ENCODE data around the gene PRLHR. TPM values are rescaled to one million over a fixed set of nuclear protein-coding genes. Genes with fewer than 3 reads are reported as not detected.

PRLHR gene
- total RNA-seq, 4 donors from 2014 or later = not detected

DNA sequence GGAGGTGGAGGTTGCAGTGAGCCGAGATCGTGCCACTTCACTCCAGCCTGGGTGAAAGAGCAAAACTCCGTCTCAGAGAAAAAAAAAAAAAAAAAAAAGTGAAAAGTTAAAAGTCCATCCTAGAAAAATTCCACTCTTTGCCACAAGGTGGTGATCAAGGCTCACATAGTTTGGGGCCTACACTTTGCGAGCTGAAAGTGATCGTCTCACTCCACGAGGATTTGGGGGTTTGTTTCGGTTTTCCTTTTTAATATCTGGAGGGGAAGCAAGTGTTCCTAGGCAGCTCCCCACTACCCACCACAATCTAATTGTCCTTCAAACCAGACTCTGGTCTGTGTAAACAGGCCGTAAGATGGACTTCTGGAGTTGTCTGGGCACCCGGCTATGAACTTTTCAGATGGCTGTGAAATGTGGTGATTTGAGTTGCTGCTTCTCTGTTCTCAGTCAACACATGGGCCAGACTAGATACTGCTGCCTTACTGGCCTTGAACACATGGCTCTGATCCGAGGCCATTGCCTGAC lies 27.1 kb downstream of the PRLHR start:
- in situ Hi-C loops (cut with MboI; ENCODE audit: low sequenced_read_pairs in 4 of 4) = loop anchor here (5.0 to 25.0 kb wide), 4 partner anchors 154 to 244 kb away; no protein-coding TSS in a partner anchor

DNA sequence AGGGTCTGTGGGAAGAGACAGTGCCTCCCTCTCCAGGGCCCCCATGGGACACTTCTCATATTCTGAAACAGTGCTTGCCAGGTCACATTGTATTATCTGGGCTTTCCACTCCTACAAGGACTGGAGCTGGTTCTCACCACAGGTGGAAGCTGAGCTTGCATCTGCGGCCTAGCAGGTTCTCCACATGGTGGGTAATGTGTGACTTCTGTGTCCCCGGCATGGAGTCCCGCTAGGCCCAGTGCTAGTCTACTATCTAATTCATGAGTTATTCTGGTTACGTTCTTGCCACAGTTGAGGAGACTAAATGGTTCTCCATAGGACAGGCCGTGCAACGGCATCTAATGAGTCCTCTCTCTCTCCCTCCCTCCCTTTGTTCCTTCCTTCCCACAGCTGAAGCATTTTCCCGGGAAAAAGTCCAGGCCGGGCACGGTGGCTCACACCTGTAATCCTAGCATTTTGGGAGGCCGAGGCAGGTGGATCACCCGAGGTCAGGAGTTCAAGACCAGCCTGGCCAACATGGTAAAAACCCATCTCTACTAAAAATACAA lies 27.7 kb downstream of the PRLHR start:
- Histone ChIP-seq H3K27ac (no peak overlapping the region), H3K4me3 (no peak overlapping the region), H3K36me3 (no peaks in the 10 kb centered on the region), H3K27me3 (no peaks in the 10 kb centered on the region), H3K9me3 (peaks cover 0 to 3% (median 0%) of the 10 kb centered on the region in 3 donors), H3K4me1 (peaks cover 4 to 21% of the 10 kb centered on the region in 2 donors)
- TF ChIP-seq POLR2A (IDR thresholded peaks at IDR 0.05) = no peak
- TF ChIP-seq, protein P1, sequence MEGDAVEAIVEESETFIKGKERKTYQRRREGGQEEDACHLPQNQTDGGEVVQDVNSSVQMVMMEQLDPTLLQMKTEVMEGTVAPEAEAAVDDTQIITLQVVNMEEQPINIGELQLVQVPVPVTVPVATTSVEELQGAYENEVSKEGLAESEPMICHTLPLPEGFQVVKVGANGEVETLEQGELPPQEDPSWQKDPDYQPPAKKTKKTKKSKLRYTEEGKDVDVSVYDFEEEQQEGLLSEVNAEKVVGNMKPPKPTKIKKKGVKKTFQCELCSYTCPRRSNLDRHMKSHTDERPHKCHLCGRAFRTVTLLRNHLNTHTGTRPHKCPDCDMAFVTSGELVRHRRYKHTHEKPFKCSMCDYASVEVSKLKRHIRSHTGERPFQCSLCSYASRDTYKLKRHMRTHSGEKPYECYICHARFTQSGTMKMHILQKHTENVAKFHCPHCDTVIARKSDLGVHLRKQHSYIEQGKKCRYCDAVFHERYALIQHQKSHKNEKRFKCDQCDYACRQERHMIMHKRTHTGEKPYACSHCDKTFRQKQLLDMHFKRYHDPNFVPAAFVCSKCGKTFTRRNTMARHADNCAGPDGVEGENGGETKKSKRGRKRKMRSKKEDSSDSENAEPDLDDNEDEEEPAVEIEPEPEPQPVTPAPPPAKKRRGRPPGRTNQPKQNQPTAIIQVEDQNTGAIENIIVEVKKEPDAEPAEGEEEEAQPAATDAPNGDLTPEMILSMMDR (IDR thresholded peaks at IDR 0.05 in 4 of 5, conservative IDR thresholded peaks at IDR 0.05 in 1 of 5) = no peak
- ATAC-seq (no peak), DNase-seq (no peak)
- intact Hi-C loops (cut with DNase I; ENCODE audit: low total_unique reads) (loop anchor here (1.0 kb wide), 2 partner anchors 154 to 283 kb away; no protein-coding TSS in a partner anchor), in situ Hi-C loops (cut with MboI; ENCODE audit: low sequenced_read_pairs in 4 of 4) (loop anchor here (5.0 to 25.0 kb wide), 4 partner anchors 155 to 245 kb away; no protein-coding TSS in a partner anchor)

More for the DNA sequence above, 27.1 kb downstream of the PRLHR start:
- H3K27ac ChIP-seq = no peak overlapping the region
- H3K9me3 ChIP-seq = no peaks in the 10 kb centered on the region
- TF ChIP-seq, protein P1 (IDR thresholded peaks at IDR 0.05 in 4 of 5, conservative IDR thresholded peaks at IDR 0.05 in 1 of 5) = peak; percentile 70 to 87 (median 80)
- no peak for TF ChIP-seq POLR2A (IDR thresholded peaks at IDR 0.05)
- peaks cover 4 to 21% of the 10 kb centered on the region in 2 donors for H3K4me1 ChIP-seq
- ATAC-seq = peak; percentile 49 to 60
- DNase-seq = no peak
- no peaks in the 10 kb centered on the region for H3K27me3 ChIP-seq
- no peaks in the 10 kb centered on the region for H3K36me3 ChIP-seq
- no peak overlapping the region for H3K4me3 ChIP-seq
- intact Hi-C loops (cut with DNase I; ENCODE audit: low total_unique reads) = loop anchor here (1.0 kb wide), 2 partner anchors 153 to 282 kb away; no protein-coding TSS in a partner anchor

DNA sequence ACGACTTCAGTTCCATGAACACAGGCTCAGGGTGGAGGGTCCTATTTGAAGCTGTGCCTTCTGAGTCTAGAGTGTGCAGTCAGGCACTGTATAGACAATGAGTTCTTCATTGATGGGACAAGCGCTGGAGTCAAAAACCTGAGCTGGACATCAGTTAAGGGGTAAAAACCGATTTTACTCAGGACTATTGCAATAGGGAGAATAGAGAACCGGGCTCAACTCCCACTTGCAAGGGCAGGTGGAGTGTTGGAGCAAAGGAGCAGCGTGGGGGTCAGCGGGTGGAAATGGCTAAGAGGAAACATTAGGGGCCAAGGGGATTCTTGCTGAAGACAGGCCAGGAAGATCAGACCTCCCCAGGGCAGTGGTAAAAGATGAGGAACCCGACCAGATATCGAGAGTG lies 28.5 kb downstream of the PRLHR start:
- in situ Hi-C loops (cut with MboI; ENCODE audit: low sequenced_read_pairs in 4 of 4) = loop anchor here (5.0 to 25.0 kb wide), 4 partner anchors 155 to 245 kb away; no protein-coding TSS in a partner anchor
- no peak overlapping the region for H3K27ac ChIP-seq
- no peak for DNase-seq
- ATAC-seq = no peak
- TF ChIP-seq, protein P1 (IDR thresholded peaks at IDR 0.05 in 4 of 5, conservative IDR thresholded peaks at IDR 0.05 in 1 of 5) = no peak
- TF ChIP-seq POLR2A (IDR thresholded peaks at IDR 0.05) = no peak
- H3K4me1 ChIP-seq = peaks cover 4 to 21% of the 10 kb centered on the region in 2 donors
- peaks cover 0 to 7% (median 0%) of the 10 kb centered on the region in 3 donors for H3K9me3 ChIP-seq
- intact Hi-C loops (cut with DNase I; ENCODE audit: low total_unique reads) = no loop called here
- no peaks in the 10 kb centered on the region for H3K36me3 ChIP-seq
- no peaks in the 10 kb centered on the region for H3K27me3 ChIP-seq
- no peak overlapping the region for H3K4me3 ChIP-seq

DNA sequence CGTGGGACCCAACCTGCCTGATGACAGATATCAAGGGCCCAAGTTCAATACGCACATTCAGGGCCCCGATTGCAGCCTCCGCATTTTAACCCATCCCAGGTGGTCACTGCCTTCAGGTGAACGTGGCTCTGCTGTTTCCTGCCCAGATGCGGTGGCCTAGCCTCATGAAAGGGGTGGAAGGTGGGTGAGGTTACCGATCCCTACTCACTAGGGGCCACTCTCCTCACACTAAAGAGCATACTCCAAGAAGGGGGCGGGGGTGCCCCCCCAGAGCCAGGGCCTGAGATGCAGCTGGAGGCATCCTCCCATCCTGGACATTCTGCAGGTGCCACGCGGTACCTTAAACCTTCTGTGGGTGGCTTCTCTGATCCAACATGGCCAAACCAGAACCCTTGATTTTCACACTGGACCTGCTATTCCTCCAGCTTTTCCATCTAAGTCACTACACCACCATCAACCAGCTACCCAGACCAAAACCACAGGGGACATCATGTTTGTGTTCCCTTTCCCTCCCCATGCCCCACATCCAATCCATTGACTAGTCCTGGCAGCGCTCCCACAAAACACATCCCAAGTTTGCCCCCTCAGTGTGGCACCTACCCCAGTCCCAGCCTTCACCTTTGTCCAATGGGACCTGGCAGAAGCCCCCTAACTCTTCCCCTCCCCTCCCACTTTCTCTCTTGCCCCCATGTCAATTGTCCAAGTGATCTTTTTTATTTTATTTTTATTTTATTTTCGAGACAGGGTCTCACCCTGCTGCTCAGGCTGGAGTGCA lies 30.0 kb downstream of the PRLHR start:
- in situ Hi-C loops (cut with MboI; ENCODE audit: low sequenced_read_pairs in 4 of 4) = loop anchor here (5.0 to 25.0 kb wide), 4 partner anchors 157 to 247 kb away; no protein-coding TSS in a partner anchor
- Histone ChIP-seq H3K4me3 (no peak overlapping the region), H3K27ac (no peak overlapping the region), H3K27me3 (no peaks in the 10 kb centered on the region), H3K4me1 (peaks cover 3 to 14% of the 10 kb centered on the region in 2 donors), H3K36me3 (no peaks in the 10 kb centered on the region), H3K9me3 (peaks cover 0 to 7% (median 0%) of the 10 kb centered on the region in 3 donors)
- intact Hi-C loops (cut with DNase I; ENCODE audit: low total_unique reads) = no loop called here
- no peak for DNase-seq
- ATAC-seq = no peak
- TF ChIP-seq, protein P1 (IDR thresholded peaks at IDR 0.05 in 4 of 5, conservative IDR thresholded peaks at IDR 0.05 in 1 of 5) = no peak
- no peak for TF ChIP-seq POLR2A (IDR thresholded peaks at IDR 0.05)
